Measurements from ENCODE around the gene PARVA.

Gene PARVA

GRCh38 chr11:12524865-12525264 is 147.5 kb downstream of the PARVA start:
- DNase-seq, result no peak

GRCh38 chr11:12525466-12526055 is 148.2 kb downstream of the PARVA start:
- no peak for DNase-seq

- no peak for DNase-seq
Observed at GRCh38 chr11:12526789-12527188, 149.4 kb downstream of the PARVA start.

GRCh38 chr11:12528487-12528886 is 151.1 kb downstream of the PARVA start:
- DNase-seq, result no peak

- no peak for DNase-seq
Observed at GRCh38 chr11:12529041-12529440, 151.7 kb downstream of the PARVA start.

- DNase-seq, result no peak
Observed at GRCh38 chr11:12529793-12530192, 152.4 kb downstream of the PARVA start.

- no peak for DNase-seq
Observed at GRCh38 chr11:12531020-12531419, 153.6 kb downstream of the PARVA start.

GRCh38 chr11:12531681-12532080 is 154.3 kb downstream of the PARVA start:
- DNase-seq, result no peak

- DNase-seq, result no peak
Observed at GRCh38 chr11:12532580-12532979, 155.2 kb downstream of the PARVA start.

GRCh38 chr11:12534549-12534948 is 157.2 kb downstream of the PARVA start:
- no peak for DNase-seq

- DNase-seq, result no peak
Observed at GRCh38 chr11:12535321-12535720, 157.9 kb downstream of the PARVA start.

- DNase-seq, result no peak
Observed at GRCh38 chr11:12536566-12536965, 159.2 kb downstream of the PARVA start.

GRCh38 chr11:12537778-12538401 is 160.5 kb downstream of the PARVA start:
- no peak for DNase-seq

GRCh38 chr11:12538889-12539421 is 161.6 kb downstream of the PARVA start:
- no peak for DNase-seq

- peak in 8 of 58 donors; percentile 5 to 17 (median 9) for DNase-seq
Observed at GRCh38 chr11:12539572-12539971, 162.2 kb downstream of the PARVA start.

- no peak for DNase-seq
Observed at GRCh38 chr11:12540075-12540680, 162.8 kb downstream of the PARVA start.

GRCh38 chr11:12540913-12541582 is 163.7 kb downstream of the PARVA start:
- no peak for DNase-seq

- no peak for DNase-seq
Observed at GRCh38 chr11:12541583-12542151, 164.3 kb downstream of the PARVA start.

GRCh38 chr11:12542186-12542935 is 165.0 kb downstream of the PARVA start:
- DNase-seq, result no peak

GRCh38 chr11:12543596-12544415 is 166.4 kb downstream of the PARVA start:
- DNase-seq, result no peak
